Suprapubic skin (tissue), 4 donors: ENCODE data around the gene BMPR1B. TPM values are rescaled to one million over a fixed set of nuclear protein-coding genes. Genes with fewer than 3 reads are reported as not detected.

ENCODE experiments used
- DNase-seq, 2 donors: peaks; one replicate each; pipeline ENCODE4 v3.0.0-alpha.2; 2019; ENCODE audit warnings: low spot score in 2 of 2
- H3K27ac ChIP-seq: fragments of 200-600 bp; sonication (generic); one replicate; pipeline ENCODE4 v1.5.1; 2019
- H3K27me3 ChIP-seq: fragments of 200-600 bp; sonication (generic); one replicate; pipeline ENCODE4 v1.5.1; 2019
- H3K36me3 ChIP-seq: fragments of 200-600 bp; sonication (generic); one replicate; pipeline ENCODE4 v1.5.1; 2019
- H3K4me1 ChIP-seq: fragments of 200-600 bp; sonication (generic); one replicate; pipeline ENCODE4 v1.5.1; 2019
- H3K4me3 ChIP-seq: fragments of 200-600 bp; sonication (generic); one replicate; pipeline ENCODE4 v1.5.1; 2019; ENCODE audit warnings: mild to moderate bottlenecking
- H3K9me3 ChIP-seq: fragments of 200-600 bp; sonication (generic); one replicate; pipeline ENCODE4 v1.5.1; 2019
- CTCF ChIP-seq, 2 donors: fragments of 200-600 bp in 1 of 2; fragments of 450-650 bp in 1 of 2; sonication (generic) in 1 of 2; IDR thresholded peaks; one replicate each; pipeline ENCODE4 v1.5.1; 2016 to 2019; ENCODE audit warnings: antibody characterized with exemption in 2 of 2, mild to moderate bottlenecking in 1 of 2, moderate library complexity in 1 of 2
- EP300 ChIP-seq: sonication (generic); formaldehyde crosslinking; IDR thresholded peaks from one replicate; pipeline ENCODE4 v1.6.1; 2017; ENCODE audit warnings: antibody characterized with exemption
- POLR2A ChIP-seq, 2 donors: fragments of 450-650 bp; IDR thresholded peaks; one replicate each; pipeline ENCODE4 v1.6.1; 2017; ENCODE audit warnings: antibody characterized with exemption in 2 of 2, mild to moderate bottlenecking in 2 of 2, moderate library complexity in 2 of 2
- POLR2AphosphoS5 ChIP-seq, 3 donors: sonication (generic); formaldehyde crosslinking; IDR thresholded peaks; one replicate each; pipeline ENCODE4 v1.6.1; 2017; ENCODE audit warnings: antibody characterized with exemption in 3 of 3
- WGBS: methylation state at CpG from one replicate; pipeline ENCODE4 v1.1.5; 2018; 5-methylcytosine and 5-hydroxymethylcytosine counted together
- total RNA-seq, 4 donors: library from RNA; depleted of rRNA; stranded (reverse); fragments of >200 nt; gene quantifications; one replicate each; pipeline ENCODE4 v1.1.0, GENCODE V29; 2016

BMPR1B gene
- total RNA-seq, 4 donors from 2014 or later = 0.38 to 1.2 (median 0.75) TPM

- TF ChIP-seq POLR2A (IDR thresholded peaks at IDR 0.05) (no peak), CTCF (IDR thresholded peaks at IDR 0.05) (no peak), EP300 (no peak), POLR2AphosphoS5 (IDR thresholded peaks at IDR 0.05) (no peak)
- Histone ChIP-seq H3K36me3 (no peaks in the 10 kb centered on the region), H3K9me3 (no peaks in the 10 kb centered on the region), H3K27me3 (no peaks in the 10 kb centered on the region), H3K4me1 (no peaks in the 10 kb centered on the region), H3K27ac (no peak overlapping the region), H3K4me3 (no peak overlapping the region)
- DNase-seq = no peak
- 91% methylated on average over 8 of the region's 8 CpGs for WGBS
Measured at GRCh38 chr4:95020521-95020920, 262.8 kb downstream of the BMPR1B start.

GRCh38 chr4:95021099-95021498 lies 263.3 kb downstream of the BMPR1B start:
- no peak for DNase-seq
- H3K9me3 ChIP-seq = no peaks in the 10 kb centered on the region
- no peaks in the 10 kb centered on the region for H3K27me3 ChIP-seq
- H3K4me3 ChIP-seq = no peak overlapping the region
- WGBS = 96% methylated on average over 1 of the region's 1 CpG
- H3K36me3 ChIP-seq = no peaks in the 10 kb centered on the region
- H3K27ac ChIP-seq = no peak overlapping the region
- no peaks in the 10 kb centered on the region for H3K4me1 ChIP-seq
- TF ChIP-seq POLR2AphosphoS5 (IDR thresholded peaks at IDR 0.05) (no peak), POLR2A (IDR thresholded peaks at IDR 0.05) (no peak), CTCF (IDR thresholded peaks at IDR 0.05) (no peak), EP300 (no peak)

GRCh38 chr4:95023110-95023509 lies 265.4 kb downstream of the BMPR1B start:
- Histone ChIP-seq H3K4me1 (no peaks in the 10 kb centered on the region), H3K27ac (no peak overlapping the region), H3K36me3 (no peaks in the 10 kb centered on the region), H3K4me3 (no peak overlapping the region), H3K27me3 (no peaks in the 10 kb centered on the region), H3K9me3 (no peaks in the 10 kb centered on the region)
- TF ChIP-seq POLR2AphosphoS5 (IDR thresholded peaks at IDR 0.05) (no peak), CTCF (IDR thresholded peaks at IDR 0.05) (no peak), POLR2A (IDR thresholded peaks at IDR 0.05) (no peak), EP300 (no peak)
- no peak for DNase-seq
- WGBS = 80% methylated on average over 5 of the region's 5 CpGs

- Histone ChIP-seq H3K36me3 (no peaks in the 10 kb centered on the region), H3K27me3 (no peaks in the 10 kb centered on the region), H3K4me3 (no peak overlapping the region), H3K4me1 (no peaks in the 10 kb centered on the region), H3K9me3 (no peaks in the 10 kb centered on the region), H3K27ac (no peak overlapping the region)
- TF ChIP-seq POLR2A (IDR thresholded peaks at IDR 0.05) = no peak
- TF ChIP-seq POLR2AphosphoS5 (IDR thresholded peaks at IDR 0.05) = no peak
- TF ChIP-seq EP300 = no peak
- no peak for TF ChIP-seq CTCF (IDR thresholded peaks at IDR 0.05)
- DNase-seq = no peak
Measured at GRCh38 chr4:95027905-95028618, 270.3 kb downstream of the BMPR1B start.

- H3K9me3 ChIP-seq = no peaks in the 10 kb centered on the region
- no peak for TF ChIP-seq POLR2A (IDR thresholded peaks at IDR 0.05)
- no peak for TF ChIP-seq POLR2AphosphoS5 (IDR thresholded peaks at IDR 0.05)
- TF ChIP-seq CTCF (IDR thresholded peaks at IDR 0.05) = no peak
- TF ChIP-seq EP300 = no peak
- no peak for DNase-seq
- no peaks in the 10 kb centered on the region for H3K36me3 ChIP-seq
- H3K27me3 ChIP-seq = no peaks in the 10 kb centered on the region
- no peak overlapping the region for H3K27ac ChIP-seq
- no peak overlapping the region for H3K4me3 ChIP-seq
- 94% methylated on average over 4 of the region's 4 CpGs for WGBS
- H3K4me1 ChIP-seq = no peaks in the 10 kb centered on the region
Measured at GRCh38 chr4:95038791-95039190, 281.0 kb downstream of the BMPR1B start.
